NCI-H128 (cell line): Measurements from ENCODE around the gene WDR91.
"Not testable (repeated sequence)": the region's sequence is repeated elsewhere in the genome, so short reads cannot be mapped to it uniquely, and the experiment has no call there.

Experiments
- DNase-seq: peaks from one replicate; lab custom pipeline; 2025; ENCODE audit not compliant: unreplicated experiment; lab: John Stamatoyannopoulos, UW

The WDR91 gene

GRCh38 chr7:135180122-135180521 is 31.2 kb downstream of the WDR91 start:
- no peak for DNase-seq

GRCh38 chr7:135179321-135179925 is 31.9 kb downstream of the WDR91 start:
- no peak for DNase-seq

GRCh38 chr7:135178364-135178763 is 33.0 kb downstream of the WDR91 start:
- DNase-seq: no peak

DNA sequence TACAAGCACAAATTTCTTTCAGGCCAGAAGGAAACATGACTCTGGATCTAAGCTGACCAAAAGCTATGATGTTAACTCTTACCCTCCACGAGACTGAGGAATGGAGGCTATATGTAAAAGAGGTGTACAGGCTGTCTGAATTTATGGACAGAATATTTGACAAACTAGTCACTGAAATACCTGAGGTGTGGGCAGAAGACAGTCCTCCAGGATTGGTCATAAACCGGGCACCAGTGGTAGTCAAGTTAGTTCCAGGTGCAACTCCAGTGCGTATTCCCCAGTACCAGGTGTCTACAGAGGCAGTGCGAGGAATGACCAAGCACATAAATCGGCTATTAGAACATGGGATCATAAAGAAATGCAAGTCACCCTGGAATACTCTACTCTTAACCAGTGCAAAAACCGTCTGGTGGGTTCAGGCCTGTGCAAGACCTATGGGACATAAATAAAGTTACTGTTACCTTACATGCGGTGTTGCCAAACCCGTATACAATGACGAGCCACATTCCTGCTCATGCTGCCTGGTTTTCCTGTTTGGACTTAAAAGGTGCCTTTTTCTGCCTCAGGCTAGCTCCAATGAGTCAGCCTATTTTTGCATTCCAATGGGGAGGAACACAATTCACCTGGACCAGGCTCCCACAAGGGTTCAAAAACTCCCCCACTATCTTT is 34.2 kb downstream of the WDR91 start:
- DNase-seq: no peak

GRCh38 chr7:135175931-135176330 is 35.4 kb downstream of the WDR91 start:
- no peak for DNase-seq

DNA sequence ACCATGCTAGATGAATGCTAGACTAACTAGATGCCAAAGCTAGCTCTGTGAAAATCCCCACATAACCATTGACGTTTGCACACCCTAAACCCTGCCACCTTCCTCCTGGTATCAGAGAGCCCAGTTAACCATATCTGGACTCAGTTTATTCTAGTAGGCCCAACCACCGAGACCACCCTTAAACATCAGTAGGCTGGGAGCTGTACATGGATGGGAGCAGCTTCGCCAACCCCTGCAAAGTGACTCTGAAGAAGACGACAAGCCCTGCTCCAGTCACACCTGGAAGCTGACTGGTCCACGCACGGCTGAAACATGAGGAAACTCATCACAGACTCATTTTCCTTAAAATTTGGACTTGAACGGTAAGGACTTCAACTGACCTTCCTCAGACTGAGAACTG is 36.4 kb downstream of the WDR91 start:
- DNase-seq: no peak

- DNase-seq: not testable (repeated sequence)
Measured at GRCh38 chr7:135173916-135174315, 37.4 kb downstream of the WDR91 start.

DNA sequence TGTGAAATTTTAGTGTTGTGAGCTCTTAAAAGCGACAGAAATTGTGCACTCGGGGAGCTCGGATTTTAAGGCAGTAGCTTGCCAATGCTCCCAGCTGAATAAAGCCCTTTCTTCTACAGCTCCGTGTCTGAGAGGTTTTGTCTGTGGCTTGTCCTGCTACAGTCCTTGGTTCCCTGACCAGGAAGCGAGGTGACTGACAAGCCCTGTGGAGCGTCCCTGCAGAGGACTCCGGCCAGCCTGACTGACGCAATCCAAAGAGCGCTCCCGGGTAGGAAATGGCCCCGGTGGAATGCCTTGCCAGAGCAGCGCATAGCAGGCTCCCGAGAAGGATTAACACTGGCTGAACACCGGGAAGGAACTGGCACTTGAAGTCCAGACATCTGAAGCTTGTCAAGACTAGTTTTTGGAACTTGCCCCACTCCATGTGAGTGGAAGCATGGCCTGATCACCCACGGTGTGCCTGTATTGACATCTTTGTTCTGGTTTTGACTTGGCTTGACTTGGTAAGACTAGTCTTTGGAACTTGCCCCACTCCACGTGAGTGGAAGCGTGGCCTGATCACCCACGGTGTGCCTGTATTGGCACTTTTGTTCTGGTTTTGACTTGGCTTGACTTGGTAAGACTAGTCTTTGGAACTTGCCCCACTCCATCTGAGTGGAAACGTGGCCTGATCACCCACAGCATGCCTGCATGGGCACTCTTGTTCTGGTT is 39.6 kb downstream of the WDR91 start:
- not testable (repeated sequence) for DNase-seq

DNA sequence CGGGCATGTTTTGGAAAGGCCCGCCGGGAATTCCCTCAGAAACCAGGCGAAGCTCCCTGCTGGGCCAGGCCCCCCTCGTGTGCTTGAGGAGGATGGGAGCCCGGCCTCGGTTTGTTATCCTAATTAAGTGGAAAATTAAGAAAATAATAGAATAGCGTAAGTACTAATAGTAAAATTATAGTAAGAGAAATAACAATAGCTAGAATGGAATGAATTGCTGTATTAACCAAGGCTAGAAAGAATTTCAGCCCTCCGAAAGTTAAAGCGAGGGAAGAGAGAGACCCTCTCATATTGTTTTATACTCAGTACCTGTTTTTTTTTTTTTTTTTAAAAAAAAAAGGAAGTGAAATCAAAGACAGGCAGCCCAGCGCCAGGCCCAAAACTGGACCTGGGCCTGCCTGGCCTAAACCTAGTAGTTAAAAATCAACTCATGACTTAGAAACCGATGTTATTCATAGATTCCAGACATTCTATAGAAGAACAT is 40.3 kb downstream of the WDR91 start:
- not testable (repeated sequence) for DNase-seq

- peak; percentile 61 for DNase-seq
Measured at GRCh38 chr7:135170274-135170997, 40.9 kb downstream of the WDR91 start, which contains the start of gene CYREN. TSS of gene CYREN (minus strand) at chr7:135170707. CDS start at chr7:135168922, 1,785 bp downstream.

GRCh38 chr7:135169964-135170273 is 41.4 kb downstream of the WDR91 start:
- no peak for DNase-seq

GRCh38 chr7:135169141-135169963 is 42.0 kb downstream of the WDR91 start:
- no peak for DNase-seq

GRCh38 chr7:135168489-135169140 is 42.7 kb downstream of the WDR91 start:
- DNase-seq: no peak

DNA sequence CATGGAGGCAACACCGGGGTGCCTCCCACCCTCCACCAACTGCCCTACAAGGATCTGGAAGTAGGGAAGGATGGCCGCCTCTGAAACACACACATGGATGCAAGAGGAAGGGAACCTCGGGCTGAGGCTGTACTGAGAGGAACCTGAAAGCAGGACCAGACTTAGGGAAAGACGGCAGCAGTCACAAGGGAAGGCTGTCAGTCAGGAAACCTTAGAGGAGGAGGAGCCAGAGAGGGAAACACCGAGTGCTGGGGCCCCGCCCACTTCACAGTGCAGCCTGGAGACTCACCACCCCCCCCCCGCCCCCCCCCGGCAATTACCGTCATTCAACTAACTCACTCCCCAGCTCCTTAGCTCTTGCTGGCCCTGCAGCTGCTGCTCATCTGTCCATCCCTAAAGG is 43.3 kb downstream of the WDR91 start:
- no peak for DNase-seq

- no peak for DNase-seq
Measured at GRCh38 chr7:135167365-135167917, 43.9 kb downstream of the WDR91 start.

GRCh38 chr7:135166338-135166990 is 44.9 kb downstream of the WDR91 start:
- DNase-seq: no peak

GRCh38 chr7:135165862-135166261 is 45.5 kb downstream of the WDR91 start:
- no peak for DNase-seq

DNA sequence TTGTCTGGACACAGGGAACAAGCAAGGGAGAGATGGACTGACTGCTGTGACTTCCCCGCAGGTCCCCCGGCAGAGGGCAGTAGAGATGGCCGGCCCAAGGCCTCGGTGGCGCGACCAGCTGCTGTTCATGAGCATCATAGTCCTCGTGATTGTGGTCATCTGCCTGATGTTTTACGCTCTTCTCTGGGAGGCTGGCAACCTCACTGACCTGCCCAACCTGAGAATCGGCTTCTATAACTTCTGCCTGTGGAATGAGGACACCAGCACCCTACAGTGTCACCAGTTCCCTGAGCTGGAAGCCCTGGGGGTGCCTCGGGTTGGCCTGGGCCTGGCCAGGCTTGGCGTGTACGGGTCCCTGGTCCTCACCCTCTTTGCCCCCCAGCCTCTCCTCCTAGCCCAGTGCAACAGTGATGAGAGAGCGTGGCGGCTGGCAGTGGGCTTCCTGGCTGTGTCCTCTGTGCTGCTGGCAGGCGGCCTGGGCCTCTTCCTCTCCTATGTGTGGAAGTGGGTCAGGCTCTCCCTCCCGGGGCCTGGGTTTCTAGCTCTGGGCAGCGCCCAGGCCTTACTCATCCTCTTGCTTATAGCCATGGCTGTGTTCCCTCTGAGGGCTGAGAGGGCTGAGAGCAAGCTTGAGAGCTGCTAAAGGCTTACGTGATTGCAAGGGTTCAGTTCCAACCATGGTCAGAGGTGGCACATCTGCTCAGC is 46.8 kb downstream of the WDR91 start:
- DNase-seq: no peak
